HCT116 (cell line): ENCODE measurements around the gene AATF. TPM values are rescaled to one million over a fixed set of nuclear protein-coding genes. Genes with fewer than 3 reads are reported as not detected.
A peak's percentile ranks its signal among the peaks of the same experiment; 100 is the strongest.

Experiments
- ATAC-seq: fragments of 200-7000 bp; cut with Tn5 transposase; 2 replicates; pipeline ENCODE4 v1.9.1; 2020; ENCODE audit warnings: mild to moderate bottlenecking, moderate library complexity
- BruUV-seq: library from RNA; stranded (reverse); fragments of 400-500 nt; replicated peaks from 2 replicates; lab custom pipeline; 2021; lab: Mats Ljungman, UMichigan
- CTCF ChIA-PET: fragments of 300-600 bp; sonication (Branson Sonifier 250); formaldehyde crosslinking; loops from one replicate; lab custom pipeline; 2021; ENCODE audit warnings: antibody characterized with exemption; lab: Charles Lee
- POLR2A ChIA-PET: fragments of 300-600, 350-600 bp; sonication (Branson Sonifier 250); formaldehyde crosslinking; loops from one replicate; lab custom pipeline; 2021; ENCODE audit warnings: antibody characterized with exemption; lab: Charles Lee
- RAD21 ChIA-PET, 2 experiments: fragments of 300-600 bp; sonication (Branson Sonifier 250); formaldehyde crosslinking; loops; one replicate each; lab custom pipeline; 2023; ENCODE audit warnings: low total read pairs in 2 of 2; ENCODE audit not compliant: uncharacterized antibody in 2 of 2, unreplicated experiment in 2 of 2, low non-redundant PET in 1 of 2; lab: Charles Lee
- DNase-seq: peaks from one replicate; pipeline ENCODE4 v3.0.0-alpha.2; 2010; ENCODE audit warnings: low read depth, low spot score
- H2AFZ ChIP-seq: fragments of 200-600 bp; shearing (Covaris generic), sonication (generic); 2 replicates; pipeline ENCODE4 v1.6.1; 2017; ENCODE audit warnings: low read depth, mixed run types, mixed read lengths, antibody characterized with exemption, low read length; ENCODE audit not compliant: poor library complexity, severe bottlenecking
- H3K27ac ChIP-seq: 2 replicates; pipeline ENCODE4 v1.5.1; 2012; ENCODE audit warnings: low read depth, low read length
- H3K27me3 ChIP-seq: fragments of 200-600 bp; sonication (generic); 2 replicates; pipeline ENCODE4 v1.6.1; 2016; ENCODE audit warnings: mixed run types, low read length, mixed read lengths; ENCODE audit not compliant: insufficient read depth
- H3K36me3 ChIP-seq, 2 experiments: fragments of 200-500 bp in 1 of 2; fragments of 200-600 bp in 1 of 2; sonication (Bioruptor generic) in 1 of 2; sonication (generic) in 1 of 2; 2 replicates each; pipeline versions ENCODE4 v1.5.1 to v1.6.1; 2014 to 2016; ENCODE audit warnings: low read length in 2 of 2, inconsistent platforms in 1 of 2, mixed read lengths in 1 of 2, mixed run types in 1 of 2; ENCODE audit not compliant: insufficient read depth in 2 of 2, control insufficient read depth in 1 of 2
- H3K4me1 ChIP-seq, 2 experiments: fragments of 200-600 bp in 1 of 2; sonication (generic) in 1 of 2; 2 replicates each; pipeline versions ENCODE4 v1.5.1 to v1.6.1; 2012 to 2017; ENCODE audit warnings: low read length in 2 of 2, inconsistent platforms in 1 of 2, mild to moderate bottlenecking in 1 of 2, mixed read lengths in 1 of 2, mixed run types in 1 of 2, moderate library complexity in 1 of 2; ENCODE audit not compliant: insufficient read depth in 2 of 2, control insufficient read depth in 1 of 2
- H3K4me2 ChIP-seq: fragments of 200-600 bp; sonication (generic); 2 replicates; pipeline ENCODE4 v1.6.1; 2017; ENCODE audit warnings: mixed run types, low read length, mixed read lengths
- H3K4me3 ChIP-seq, 2 experiments: fragments of 200-600 bp in 1 of 2; sonication (generic) in 1 of 2; replicated peaks in 1 of 2; 2 replicates each; pipeline ENCODE4 v1.5.1; 2011 to 2016; ENCODE audit warnings: low read length in 2 of 2, control low read depth in 1 of 2, low read depth in 1 of 2, mild to moderate bottlenecking in 1 of 2, mixed read lengths in 1 of 2, mixed run types in 1 of 2
- H3K79me2 ChIP-seq: fragments of 200-600 bp; sonication (generic); 2 replicates; pipeline ENCODE4 v1.6.1; 2017; ENCODE audit warnings: mild to moderate bottlenecking, mixed run types, low read length, moderate library complexity, mixed read lengths; ENCODE audit not compliant: insufficient read depth
- H3K9ac ChIP-seq: fragments of 200-600 bp; sonication (generic); 2 replicates; pipeline ENCODE4 v1.6.1; 2016; ENCODE audit warnings: low read length, mixed read lengths
- H3K9me2 ChIP-seq: fragments of 200-600 bp; sonication (generic), shearing (Covaris generic); 2 replicates; pipeline ENCODE4 v1.6.1; 2017; ENCODE audit warnings: mixed run types, mild to moderate bottlenecking, moderate library complexity; ENCODE audit not compliant: insufficient read depth
- H3K9me3 ChIP-seq, 2 experiments: fragments of 200-500 bp in 1 of 2; fragments of 200-600 bp in 1 of 2; sonication (Bioruptor generic) in 1 of 2; sonication (generic) in 1 of 2; 2 replicates each; pipeline ENCODE4 v1.6.1; 2014 to 2017; ENCODE audit warnings: low read length in 2 of 2, mixed read lengths in 2 of 2, inconsistent platforms in 1 of 2, low read depth in 1 of 2, mild to moderate bottlenecking in 1 of 2, mixed run types in 1 of 2, moderate library complexity in 1 of 2; ENCODE audit not compliant: control insufficient read depth in 1 of 2, insufficient read depth in 1 of 2
- H4K20me1 ChIP-seq: fragments of 200-600 bp; sonication (generic), shearing (Covaris generic); 2 replicates; pipeline ENCODE4 v1.6.1; 2017; ENCODE audit warnings: mixed run types, mild to moderate bottlenecking, moderate library complexity; ENCODE audit not compliant: insufficient read depth
- CBX3 ChIP-seq: IDR thresholded peaks from 2 replicates; pipeline ENCODE4 v1.6.1; 2012; ENCODE audit warnings: low read depth
- CEBPB ChIP-seq: IDR thresholded peaks from 2 replicates; pipeline ENCODE4 v1.6.1; 2012; ENCODE audit warnings: low read depth
- EGR1 ChIP-seq: IDR thresholded peaks from 2 replicates; pipeline ENCODE4 v1.6.1; 2012; ENCODE audit warnings: low read depth
- EZH2 ChIP-seq: fragments of 200-600 bp; sonication (generic); IDR thresholded peaks from 2 replicates; pipeline ENCODE4 v1.6.1; 2017; ENCODE audit warnings: antibody characterized with exemption, mixed run types
- EZH2phosphoT487 ChIP-seq: fragments of 200-600 bp; IDR thresholded peaks from 2 replicates; pipeline ENCODE4 v1.6.1; 2018; ENCODE audit warnings: antibody characterized with exemption, borderline replicate concordance
- FOSL1 ChIP-seq: IDR thresholded peaks from 2 replicates; pipeline ENCODE4 v1.6.1; 2012; ENCODE audit warnings: low read depth
- JUND ChIP-seq: IDR thresholded peaks from 2 replicates; pipeline ENCODE4 v1.6.1; 2012
- POLR2A ChIP-seq: IDR thresholded peaks from 2 replicates; pipeline ENCODE4 v1.7.0; 2011; ENCODE audit warnings: borderline replicate concordance; ENCODE audit not compliant: insufficient read depth, insufficient read length; ENCODE audit errors: extremely low read depth
- POLR2AphosphoS5 ChIP-seq: IDR thresholded peaks from 2 replicates; pipeline ENCODE4 v1.6.1; 2011; ENCODE audit warnings: mild to moderate bottlenecking, low read depth, low read length, moderate library complexity
- RAD21 ChIP-seq: IDR thresholded peaks from 2 replicates; pipeline ENCODE4 v1.6.1; 2012; ENCODE audit warnings: low read depth, mild to moderate bottlenecking
- SIN3A ChIP-seq: IDR thresholded peaks from 2 replicates; pipeline ENCODE4 v1.6.1; 2012; ENCODE audit warnings: low read depth
- SP1 ChIP-seq: IDR thresholded peaks from 2 replicates; pipeline ENCODE4 v1.6.1; 2012; ENCODE audit warnings: low read depth
- SRF ChIP-seq: IDR thresholded peaks from 2 replicates; pipeline ENCODE4 v1.6.1; 2012; ENCODE audit warnings: low read depth
- TCF7L2 ChIP-seq: IDR thresholded peaks from 2 replicates; pipeline ENCODE4 v1.7.0; 2011; ENCODE audit warnings: borderline replicate concordance, inconsistent platforms; ENCODE audit not compliant: insufficient read depth, insufficient read length; ENCODE audit errors: extremely low read depth
- YY1 ChIP-seq: IDR thresholded peaks from 2 replicates; pipeline ENCODE4 v1.6.1; 2011; ENCODE audit warnings: low read length, low read depth, moderate library complexity, mild to moderate bottlenecking; ENCODE audit not compliant: insufficient replicate concordance; ENCODE audit errors: extremely low read depth
- intact Hi-C: fragments of 100-400 bp; cut with micrococcal nuclease; formaldehyde crosslinking; loops from 2 replicates; pipeline ENCODE4 v1.10.0; 2022
- total RNA-seq: library from RNA; stranded (reverse); gene quantifications from one replicate; pipeline ENCODE4 v1.2.1, GENCODE V29; 2021; ENCODE audit not compliant: unreplicated experiment
- TF ChIP-seq, protein P1 (sequence below): IDR thresholded peaks from 2 replicates; pipeline ENCODE4 v1.6.1; 2012
- TF ChIP-seq, protein P2 (sequence below): IDR thresholded peaks from 2 replicates; pipeline ENCODE4 v1.6.1; 2011; ENCODE audit warnings: mild to moderate bottlenecking, low read length, moderate library complexity; ENCODE audit not compliant: insufficient replicate concordance; ENCODE audit errors: extremely low read depth
- TF ChIP-seq, protein P3 (sequence below): IDR thresholded peaks from 2 replicates; pipeline ENCODE4 v1.6.1; 2012

Gene AATF
- total RNA-seq, 1 experiment from 2014 or later: 105 TPM

DNA sequence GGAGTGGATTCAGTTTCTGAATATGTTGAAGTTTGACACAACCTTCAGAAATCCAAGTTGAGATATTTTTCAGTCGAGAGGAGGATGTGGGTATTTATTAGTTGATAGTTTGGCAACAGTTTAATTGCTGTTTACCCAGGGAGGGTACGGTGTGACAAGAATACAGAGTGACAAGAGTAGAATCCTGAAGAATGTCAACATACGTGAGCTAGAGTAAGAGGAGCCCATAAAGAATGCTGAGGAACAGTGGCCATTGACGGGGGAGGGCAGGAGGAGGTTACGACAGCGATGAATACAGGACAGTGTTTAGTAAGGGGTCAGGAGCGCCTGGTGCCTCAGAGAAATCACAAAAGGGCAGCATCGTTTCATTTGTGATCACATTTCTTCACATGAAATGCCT is 76.5 kb downstream of the AATF start:
- no peak for ATAC-seq
- Histone ChIP-seq H3K9me2 (no peaks in the 10 kb centered on the region), H3K79me2 (no peaks in the 10 kb centered on the region; the same call in 1 of the 2 replicates), H3K36me3 (peaks cover 10 to 17% of the 10 kb centered on the region in 2 experiments; a peak in 3 of 4 replicates), H3K4me1 (no peaks in the 10 kb centered on the region)
- intact Hi-C loops: no loop called here
- BruUV-seq: no TSS peak
- TF ChIP-seq RAD21 (no peak), SP1 (no peak), TCF7L2 (no peak), EZH2phosphoT487 (no peak), POLR2A (no peak), EZH2 (no peak), FOSL1 (no peak), EGR1 (no peak), CBX3 (no peak), CEBPB (no peak)
- TF ChIP-seq, protein P1, sequence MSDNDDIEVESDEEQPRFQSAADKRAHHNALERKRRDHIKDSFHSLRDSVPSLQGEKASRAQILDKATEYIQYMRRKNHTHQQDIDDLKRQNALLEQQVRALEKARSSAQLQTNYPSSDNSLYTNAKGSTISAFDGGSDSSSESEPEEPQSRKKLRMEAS: no peak
- TF ChIP-seq, all 23 proteins: peak for 0
- H3K4me2 ChIP-seq: no peak overlapping the region
- no peak for DNase-seq
- CTCF ChIA-PET: no interaction called here
- RAD21 ChIA-PET: no interaction called here
- H4K20me1 ChIP-seq: 0 out of 2 replicates have a peak, but pooled peaks cover 3% of the 10 kb centered on the region
- no peaks in the 10 kb centered on the region for H3K9me3 ChIP-seq
- POLR2A ChIA-PET: no interaction called here
- no peak overlapping the region for H2AFZ ChIP-seq
- H3K27me3 ChIP-seq: no peaks in the 10 kb centered on the region
- H3K27ac ChIP-seq: no peak overlapping the region
- H3K4me3 ChIP-seq: no peak overlapping the region
- no peak overlapping the region for H3K9ac ChIP-seq

DNA sequence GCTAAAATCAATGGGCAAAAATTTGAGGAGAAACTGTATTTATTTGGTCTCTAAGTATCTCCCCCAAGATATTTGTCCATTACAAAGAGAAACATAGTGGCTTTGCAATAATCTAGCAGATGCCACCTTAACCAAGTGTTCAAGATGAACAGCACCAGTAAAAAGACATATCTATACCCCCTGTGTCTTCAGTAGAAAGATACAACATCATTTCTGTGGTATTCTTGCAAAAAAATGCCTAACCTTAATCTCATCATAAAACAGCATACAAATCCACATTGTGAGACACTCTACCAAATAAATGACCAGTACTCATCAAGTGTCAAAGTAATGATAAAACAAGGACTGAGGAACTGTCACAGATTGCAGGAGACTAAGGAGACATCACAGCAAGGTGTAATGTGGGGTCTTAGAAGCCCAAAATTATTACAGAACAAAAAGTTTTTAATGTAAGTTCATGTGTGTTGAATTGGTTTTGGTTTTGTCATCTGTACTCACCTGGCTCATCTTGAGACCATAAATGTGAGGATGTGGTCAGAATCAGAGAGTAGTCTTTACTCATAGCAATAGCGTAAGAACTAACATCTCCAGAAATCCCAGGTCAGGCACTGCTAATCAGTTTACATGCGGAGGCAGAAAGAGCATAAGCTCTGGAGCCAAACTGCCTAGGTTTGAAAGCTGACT is 77.2 kb downstream of the AATF start:
- Histone ChIP-seq H3K27ac (no peak overlapping the region), H2AFZ (no peak overlapping the region), H3K79me2 (0 out of 2 replicates have a peak, but pooled peaks cover 4% of the 10 kb centered on the region), H3K9ac (no peak overlapping the region), H3K9me2 (no peaks in the 10 kb centered on the region), H4K20me1 (no peaks in the 10 kb centered on the region), H3K27me3 (no peaks in the 10 kb centered on the region), H3K4me2 (no peak overlapping the region), H3K9me3 (no peaks in the 10 kb centered on the region), H3K4me1 (no peaks in the 10 kb centered on the region), H3K36me3 (peaks cover 7 to 12% of the 10 kb centered on the region in 2 experiments; a peak in 2 of 4 replicates), H3K4me3 (no peak overlapping the region)
- POLR2A ChIA-PET: no interaction called here
- TSS peak; percentile 8 for BruUV-seq
- CTCF ChIA-PET: no interaction called here
- intact Hi-C loops: no loop called here
- RAD21 ChIA-PET: no interaction called here
- no peak for ATAC-seq
- no peak for DNase-seq
- TF ChIP-seq SP1 (no peak), RAD21 (no peak), SRF (no peak), JUND (no peak), EZH2 (no peak), YY1 (no peak), EZH2phosphoT487 (no peak), SIN3A (no peak), FOSL1 (no peak), POLR2AphosphoS5 (no peak), POLR2A (no peak)
- TF ChIP-seq, protein P2, sequence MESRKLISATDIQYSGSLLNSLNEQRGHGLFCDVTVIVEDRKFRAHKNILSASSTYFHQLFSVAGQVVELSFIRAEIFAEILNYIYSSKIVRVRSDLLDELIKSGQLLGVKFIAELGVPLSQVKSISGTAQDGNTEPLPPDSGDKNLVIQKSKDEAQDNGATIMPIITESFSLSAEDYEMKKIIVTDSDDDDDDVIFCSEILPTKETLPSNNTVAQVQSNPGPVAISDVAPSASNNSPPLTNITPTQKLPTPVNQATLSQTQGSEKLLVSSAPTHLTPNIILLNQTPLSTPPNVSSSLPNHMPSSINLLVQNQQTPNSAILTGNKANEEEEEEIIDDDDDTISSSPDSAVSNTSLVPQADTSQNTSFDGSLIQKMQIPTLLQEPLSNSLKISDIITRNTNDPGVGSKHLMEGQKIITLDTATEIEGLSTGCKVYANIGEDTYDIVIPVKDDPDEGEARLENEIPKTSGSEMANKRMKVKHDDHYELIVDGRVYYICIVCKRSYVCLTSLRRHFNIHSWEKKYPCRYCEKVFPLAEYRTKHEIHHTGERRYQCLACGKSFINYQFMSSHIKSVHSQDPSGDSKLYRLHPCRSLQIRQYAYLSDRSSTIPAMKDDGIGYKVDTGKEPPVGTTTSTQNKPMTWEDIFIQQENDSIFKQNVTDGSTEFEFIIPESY: no peak
- TF ChIP-seq, protein P1: no peak
- TF ChIP-seq, protein P3, sequence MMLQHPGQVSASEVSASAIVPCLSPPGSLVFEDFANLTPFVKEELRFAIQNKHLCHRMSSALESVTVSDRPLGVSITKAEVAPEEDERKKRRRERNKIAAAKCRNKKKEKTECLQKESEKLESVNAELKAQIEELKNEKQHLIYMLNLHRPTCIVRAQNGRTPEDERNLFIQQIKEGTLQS: no peak
